Small intestine (tissue), 7 donors: Measurements from ENCODE around the gene CEBPZOS. TPM values are rescaled to one million over a fixed set of nuclear protein-coding genes. Genes with fewer than 3 reads are reported as not detected.

ENCODE experiments used
- DNase-seq, 2 donors: peaks; one replicate each; pipeline versions ENCODE4 v3.0.0 to v3.0.0-alpha.2; 2013
- FAIRE-seq: peaks from 2 replicates; lab custom pipeline; 2012; peaks lifted over from hg19 to GRCh38; lab: Jason Lieb, UNC
- H3K27ac ChIP-seq, 3 donors: one replicate each; pipeline ENCODE4 v1.5.1; 2013; ENCODE audit warnings: low read length in 2 of 3, mild to moderate bottlenecking in 2 of 3, control low read depth in 1 of 3, inconsistent platforms in 1 of 3, low read depth in 1 of 3, moderate library complexity in 1 of 3
- H3K27me3 ChIP-seq, 3 donors: one replicate each; pipeline ENCODE4 v1.6.1; 2013; ENCODE audit warnings: low read length in 3 of 3, inconsistent platforms in 1 of 3; ENCODE audit not compliant: control insufficient read depth in 3 of 3, insufficient read depth in 3 of 3
- H3K36me3 ChIP-seq, 3 donors: one replicate each; pipeline ENCODE4 v1.6.1; 2013; ENCODE audit warnings: low read length in 3 of 3, inconsistent platforms in 1 of 3, low read depth in 1 of 3, mild to moderate bottlenecking in 1 of 3, moderate library complexity in 1 of 3; ENCODE audit not compliant: control insufficient read depth in 3 of 3, insufficient read depth in 2 of 3
- H3K4me1 ChIP-seq, 3 donors: one replicate each; pipeline ENCODE4 v1.6.1; 2013; ENCODE audit warnings: low read length in 2 of 3, inconsistent platforms in 1 of 3, low read depth in 1 of 3, mild to moderate bottlenecking in 1 of 3, moderate library complexity in 1 of 3; ENCODE audit not compliant: control insufficient read depth in 3 of 3, insufficient read depth in 2 of 3
- H3K4me3 ChIP-seq, 3 donors: one replicate each; pipeline ENCODE4 v1.5.1; 2013; ENCODE audit warnings: low read length in 3 of 3, control low read depth in 1 of 3, inconsistent platforms in 1 of 3, low read depth in 1 of 3, mild to moderate bottlenecking in 1 of 3, moderate library complexity in 1 of 3
- H3K9me3 ChIP-seq, 2 donors: one replicate each; pipeline ENCODE4 v1.6.1; 2013; ENCODE audit warnings: low read depth in 1 of 2, low read length in 1 of 2; ENCODE audit not compliant: control insufficient read depth in 2 of 2, insufficient read depth in 1 of 2
- WGBS, 3 donors: extraction: QIAGEN DNeasy Blood & Tissue Kit; methylation state at CpG; one replicate each; pipeline ENCODE4 v1.1.7; 2013; 5-methylcytosine and 5-hydroxymethylcytosine counted together
- polyA plus RNA-seq, 4 donors: library from polyadenylated mRNA; stranded (reverse) in 3 of 4; unstranded in 1 of 4; fragments of 200-250 nt in 3 of 4; fragments of 120-200 nt in 1 of 4; gene quantifications; one replicate each; pipeline versions ENCODE4 v1.2.1 to v1.2.3, GENCODE V29; 2013
- donor health status: healthy with polysubstance abuse.
- donor health status: control.
- donor health status: control.
- donor health status: Bipolar disorder and iron deficiency.
- donor health status: healthy.

The CEBPZOS gene
- polyA plus RNA-seq, 4 donors = 25.9 to 54.6 (median 45.5) TPM

DNA sequence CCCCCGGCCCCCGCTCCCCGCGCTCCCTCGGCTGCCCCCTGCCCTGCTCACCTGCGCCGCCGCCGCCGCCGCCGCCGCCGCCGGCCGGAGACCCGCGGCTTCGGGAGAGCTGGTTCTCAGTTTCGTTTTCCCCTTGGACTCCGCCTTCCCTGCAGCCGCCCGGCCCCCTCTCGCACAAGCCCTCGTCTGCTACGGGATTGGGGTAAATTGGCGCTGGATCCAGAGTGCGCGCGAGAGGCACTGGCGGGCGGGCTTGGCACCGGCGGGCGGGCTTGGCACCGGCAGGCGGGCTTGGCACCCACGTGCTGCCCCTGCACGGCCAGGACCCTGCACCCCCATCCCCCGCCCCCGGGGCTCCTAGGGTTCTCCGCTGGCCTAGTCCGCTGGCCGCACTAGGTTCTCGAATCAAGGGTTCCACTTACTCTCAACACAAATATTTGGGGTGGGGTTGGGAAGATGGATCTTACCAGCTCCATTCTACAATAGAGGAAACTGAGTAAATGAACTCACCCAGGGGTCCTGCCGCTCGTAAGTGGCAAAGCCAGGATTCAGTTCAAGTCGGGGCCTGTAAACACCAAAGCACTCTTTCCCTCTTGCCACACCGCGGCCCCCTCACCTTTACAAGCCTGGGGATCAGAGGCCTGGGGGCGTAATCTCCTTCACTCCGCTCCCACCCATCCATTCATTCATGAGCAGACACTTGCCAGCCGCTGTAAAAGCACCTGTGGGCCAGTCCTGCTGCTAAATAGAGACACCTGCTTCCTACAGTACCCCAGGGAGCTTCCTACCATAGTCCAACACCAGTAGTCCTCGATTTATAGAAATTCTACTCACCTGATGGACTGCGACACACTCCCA, 39.2 kb upstream of the CEBPZOS start, which contains the start of gene EIF2AK2:
Gene EIF2AK2 (minus strand): TSS at position 124 of the 858 bp plus-strand sequence. CDS start 9,174 bp downstream, outside the sequence.
- no peak for FAIRE-seq
- H3K36me3 ChIP-seq = no peaks in the 10 kb centered on the region
- WGBS, 3 donors = 5 to 6% (median 5%) methylated on average over 41 to 55 of the region's 55 CpGs

DNA sequence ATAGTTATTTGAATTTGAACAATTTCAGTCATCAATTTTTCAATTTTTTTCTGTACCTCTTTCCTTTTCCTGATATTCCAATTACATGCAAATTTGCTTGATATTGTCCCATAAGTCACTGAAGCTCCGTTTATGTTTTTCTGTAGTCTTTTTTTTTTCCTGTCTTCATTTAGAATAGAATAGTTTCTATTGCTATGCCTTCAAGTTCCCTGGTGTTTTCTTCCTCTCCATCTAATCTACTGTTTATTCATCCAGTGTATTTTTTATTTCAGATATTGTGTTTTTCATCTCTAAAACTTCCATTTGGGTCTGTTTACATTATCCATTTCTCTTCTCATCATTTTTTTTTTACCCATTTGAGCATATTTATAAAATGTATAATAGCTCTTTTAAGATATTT, 31.5 kb upstream of the CEBPZOS start:
- Histone ChIP-seq H3K27ac (no peak overlapping the region), H3K4me1 (peaks cover 0 to 3% (median 0%) of the 10 kb centered on the region in 3 donors), H3K36me3 (no peaks in the 10 kb centered on the region), H3K9me3 (peaks cover 0 to 16% of the 10 kb centered on the region in 2 donors), H3K27me3 (no peaks in the 10 kb centered on the region), H3K4me3 (no peak overlapping the region)
- no peak for DNase-seq
- no peak for FAIRE-seq
- 92 to 97% (median 95%) methylated on average over 1 of the region's 1 CpG for WGBS, 3 donors

More for the DNA sequence above, 39.2 kb upstream of the CEBPZOS start, which contains the start of gene EIF2AK2:
- Histone ChIP-seq H3K27ac (peak within 1 kb of the TSS; percentile 66 to 96 (median 92)), H3K27me3 (no peaks in the 10 kb centered on the region), H3K4me3 (peak within 1 kb of the TSS; percentile 93 to 98 (median 95)), H3K9me3 (no peaks in the 10 kb centered on the region), H3K4me1 (peaks cover 2 to 19% (median 5%) of the 10 kb centered on the region in 3 donors)
- DNase-seq = peak; percentile 83 to 93

DNA sequence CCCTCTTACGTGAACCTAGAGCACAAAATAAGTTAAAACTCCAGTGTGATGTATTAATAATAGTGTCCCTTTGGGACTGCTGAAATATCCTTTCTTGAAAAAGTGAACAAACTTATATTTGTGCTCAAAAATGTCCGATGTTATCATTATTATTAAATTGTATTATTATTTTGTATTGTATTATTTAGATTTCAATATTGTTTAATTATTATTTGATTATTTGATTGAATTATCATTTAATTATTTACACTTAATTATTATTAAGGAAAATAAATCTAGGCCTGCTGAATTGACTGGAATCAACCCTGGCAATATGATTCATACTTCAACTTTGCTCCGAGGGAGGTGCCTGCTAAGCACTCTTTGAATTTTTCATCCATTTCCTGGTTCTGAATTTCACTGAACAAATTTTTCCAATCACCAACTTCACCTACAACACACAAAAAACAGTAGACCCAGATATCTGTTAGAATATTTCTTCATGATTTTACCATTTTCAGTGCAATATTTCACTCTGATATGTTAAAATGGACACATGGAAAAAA, 28.6 kb upstream of the CEBPZOS start:
- Histone ChIP-seq H3K4me1 (peaks cover 0 to 3% (median 0%) of the 10 kb centered on the region in 3 donors), H3K36me3 (no peaks in the 10 kb centered on the region), H3K9me3 (peaks cover 0 to 16% of the 10 kb centered on the region in 2 donors), H3K27ac (peak overlapping the region; percentile 36 to 89 (median 79)), H3K27me3 (no peaks in the 10 kb centered on the region), H3K4me3 (no peak overlapping the region)
- WGBS, 3 donors = 46 to 79% (median 62%) methylated on average over 3 of the region's 3 CpGs
- DNase-seq = peak; percentile 50 to 83
- FAIRE-seq = peak; percentile 81

DNA sequence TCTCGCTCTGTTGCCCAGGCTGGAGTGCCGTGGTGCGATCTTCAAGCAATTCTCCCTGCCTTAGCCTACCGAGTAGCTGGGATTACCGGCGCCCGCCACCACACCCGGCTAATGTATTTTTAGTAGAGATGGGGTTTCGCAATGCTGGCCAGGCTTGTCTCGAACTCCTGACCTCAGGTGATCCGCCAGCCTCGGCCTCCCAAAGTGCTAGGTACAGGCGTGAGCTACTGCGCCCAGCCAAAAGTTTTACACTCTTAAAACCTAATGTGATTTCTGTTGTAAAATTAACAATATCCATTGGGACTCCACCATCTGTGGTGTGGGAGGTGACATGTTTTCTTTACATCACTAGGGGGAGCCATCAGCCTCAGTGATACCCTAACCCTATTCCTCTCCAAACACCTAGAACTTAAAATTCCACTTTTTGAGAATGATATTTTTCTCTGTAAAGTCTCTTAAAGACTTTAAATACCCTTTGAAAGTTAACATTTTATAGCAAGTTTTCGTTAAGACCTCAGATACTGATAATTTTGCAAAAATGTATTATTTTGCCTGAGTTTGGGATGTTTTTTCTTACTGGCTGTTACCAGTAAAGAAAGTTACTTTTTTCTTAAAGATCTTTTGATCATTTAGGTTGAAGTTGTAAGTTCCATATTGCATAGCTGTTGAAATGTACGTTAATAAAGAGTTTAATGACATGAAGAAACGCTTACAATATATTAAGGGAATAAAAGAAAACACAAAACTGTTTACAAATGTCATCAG, 27.9 kb upstream of the CEBPZOS start:
- Histone ChIP-seq H3K27me3 (no peaks in the 10 kb centered on the region), H3K4me3 (peak overlapping the region in 1 of 3 donors; percentile 19), H3K36me3 (no peaks in the 10 kb centered on the region), H3K27ac (peak overlapping the region; percentile 36 to 89 (median 79)), H3K4me1 (peaks cover 0 to 3% (median 0%) of the 10 kb centered on the region in 3 donors), H3K9me3 (peaks cover 0 to 15% of the 10 kb centered on the region in 2 donors)
- FAIRE-seq = no peak
- 37 to 57% (median 49%) methylated on average over 17 of the region's 17 CpGs for WGBS, 3 donors
- peak; percentile 37 to 48 for DNase-seq

DNA sequence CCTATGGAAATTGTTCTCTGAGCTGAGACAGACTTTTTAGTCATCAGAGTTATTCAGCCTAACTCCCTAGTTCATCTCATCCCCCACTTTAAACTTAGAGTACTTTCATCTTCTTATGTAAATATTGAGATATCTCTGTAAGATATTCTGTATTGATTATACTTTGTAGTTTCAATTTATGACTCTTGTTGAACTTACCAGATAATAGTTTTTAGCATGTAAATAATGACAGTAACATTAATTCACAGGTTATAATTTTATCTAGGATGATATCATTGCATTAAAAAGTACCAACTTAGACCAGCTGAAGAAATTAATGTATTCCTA, 24.7 kb upstream of the CEBPZOS start:
- no peak for FAIRE-seq

DNA sequence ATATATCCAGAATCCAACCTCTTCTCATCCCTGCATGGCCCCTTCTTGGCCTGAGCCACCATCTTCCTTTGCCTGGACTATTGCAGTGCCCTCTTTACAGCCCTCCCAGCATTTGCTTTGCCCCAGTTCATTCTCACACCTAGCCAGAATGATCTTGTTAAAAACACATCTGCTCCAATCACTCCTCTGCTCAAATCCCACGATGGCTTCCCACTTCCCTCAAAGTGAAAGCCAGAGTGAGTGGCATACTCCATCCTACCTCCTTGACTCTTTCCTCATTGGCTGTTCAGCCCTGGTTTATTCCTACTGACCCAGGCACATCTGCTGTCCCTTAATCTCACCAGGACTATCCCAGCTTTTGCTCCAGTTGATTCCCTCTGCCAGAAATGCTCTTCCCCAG, 22.6 kb upstream of the CEBPZOS start:
- H3K4me1 ChIP-seq = no peaks in the 10 kb centered on the region
- H3K36me3 ChIP-seq = no peaks in the 10 kb centered on the region
- FAIRE-seq (no peak), DNase-seq (no peak)
- H3K27me3 ChIP-seq = no peaks in the 10 kb centered on the region
- 47 to 79% (median 76%) methylated on average over 1 of the region's 1 CpG for WGBS, 3 donors
- H3K9me3 ChIP-seq = no peaks in the 10 kb centered on the region
- no peak overlapping the region for H3K27ac ChIP-seq
- H3K4me3 ChIP-seq = no peak overlapping the region

More for the DNA sequence above, 24.7 kb upstream of the CEBPZOS start:
- Histone ChIP-seq H3K27me3 (no peaks in the 10 kb centered on the region), H3K4me3 (no peak overlapping the region), H3K4me1 (peaks cover 0 to 3% (median 0%) of the 10 kb centered on the region in 3 donors), H3K9me3 (no peaks in the 10 kb centered on the region), H3K27ac (no peak overlapping the region), H3K36me3 (no peaks in the 10 kb centered on the region)
- DNase-seq = no peak

DNA sequence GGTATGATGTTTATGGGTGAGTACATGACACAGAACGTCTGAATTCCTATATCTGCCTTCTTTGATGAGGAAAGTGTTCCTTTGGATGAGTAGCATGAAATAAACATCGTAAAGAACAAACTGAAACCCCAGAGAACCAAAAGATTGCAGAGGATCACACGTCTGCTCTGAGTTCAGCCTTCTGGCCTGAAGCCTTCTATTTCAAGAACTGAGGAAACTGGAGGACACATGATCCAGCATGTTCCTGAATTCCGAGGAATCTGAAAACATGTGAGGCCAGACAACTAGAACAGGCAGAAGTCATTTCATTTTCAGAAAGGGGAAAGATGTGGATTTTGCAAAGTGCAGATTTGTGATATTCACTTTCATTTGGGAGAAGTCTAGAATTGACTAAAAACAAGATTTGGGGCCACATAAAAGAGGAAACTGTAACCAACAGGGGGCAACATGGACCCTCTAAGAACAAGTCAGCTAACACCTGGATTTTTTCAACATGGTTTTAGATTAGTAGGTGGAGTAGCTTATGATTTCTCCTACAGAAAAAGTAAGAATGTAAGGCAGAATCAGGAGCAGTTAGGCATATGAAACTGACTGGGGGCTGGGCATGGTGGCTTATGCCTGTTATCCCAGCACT, 16.2 kb upstream of the CEBPZOS start:
- no peaks in the 10 kb centered on the region for H3K9me3 ChIP-seq
- 42 to 52% (median 48%) methylated on average over 4 of the region's 4 CpGs for WGBS, 3 donors
- H3K36me3 ChIP-seq = no peaks in the 10 kb centered on the region
- H3K4me1 ChIP-seq = no peaks in the 10 kb centered on the region
- FAIRE-seq (no peak), DNase-seq (no peak)
- H3K27ac ChIP-seq = no peak overlapping the region
- H3K27me3 ChIP-seq = peaks cover 0 to 3% (median 0%) of the 10 kb centered on the region in 3 donors
- H3K4me3 ChIP-seq = no peak overlapping the region

DNA sequence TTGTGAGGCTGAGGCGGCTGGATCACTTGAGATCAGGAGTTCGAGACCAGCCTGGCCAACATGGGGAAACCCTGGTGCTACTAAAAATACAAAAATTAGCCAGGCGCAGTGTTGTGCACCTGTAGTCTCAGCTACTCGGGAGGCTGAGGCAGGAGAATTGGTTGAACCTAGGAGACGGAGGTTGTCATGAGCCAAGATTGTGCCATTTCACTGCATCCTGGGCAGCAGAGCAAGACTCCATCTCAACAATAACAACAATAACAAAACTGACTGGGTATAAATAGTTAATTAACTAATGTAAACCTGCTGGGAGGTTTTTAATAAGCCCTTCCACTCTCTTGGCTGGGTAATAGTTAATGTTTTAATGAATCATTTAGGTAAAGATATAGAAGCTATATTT, 15.7 kb upstream of the CEBPZOS start:
- Histone ChIP-seq H3K9me3 (no peaks in the 10 kb centered on the region), H3K36me3 (no peaks in the 10 kb centered on the region), H3K4me3 (no peak overlapping the region), H3K27me3 (peaks cover 0 to 3% (median 0%) of the 10 kb centered on the region in 3 donors), H3K4me1 (no peaks in the 10 kb centered on the region), H3K27ac (no peak overlapping the region)
- DNase-seq = no peak
- FAIRE-seq = no peak
- whole genome bisulfite sequencing, 3 donors = 92 to 95% (median 92%) methylated on average over 5 of the region's 5 CpGs
